GM23338 (cell line): Measurements from ENCODE around the gene SLC12A6. TPM values are rescaled to one million over a fixed set of nuclear protein-coding genes. Genes with fewer than 3 reads are reported as not detected.

Source experiments
- ATAC-seq: fragments of 200-7000 bp; cut with Tn5 transposase; 3 replicates; pipeline ENCODE4 v1.9.1; 2020
- DNase-seq: peaks from one replicate; pipeline ENCODE4 v3.0.0-alpha.2; 2015; ENCODE audit warnings: low spot score
- H2AFZ ChIP-seq: fragments of 200-600 bp; sonication (generic); 2 replicates; pipeline ENCODE4 v1.8.0; 2016; ENCODE audit warnings: antibody characterized with exemption, mild to moderate bottlenecking, moderate library complexity
- H3F3A ChIP-seq: fragments of 200-600 bp; sonication (generic); replicated peaks from 2 replicates; pipeline ENCODE4 v1.8.0; 2017; ENCODE audit warnings: antibody characterized with exemption, mixed run types, low read depth
- H3K27ac ChIP-seq: fragments of 200-600 bp; sonication (generic); 2 replicates; pipeline ENCODE4 v1.6.1; 2016; ENCODE audit warnings: low read depth
- H3K27me3 ChIP-seq: fragments of 200-600 bp; sonication (generic); 2 replicates; pipeline ENCODE4 v1.8.0; 2016; ENCODE audit warnings: mild to moderate bottlenecking, mixed run types, moderate library complexity; ENCODE audit not compliant: insufficient read depth
- H3K36me3 ChIP-seq: fragments of 200-600 bp; sonication (generic); 2 replicates; pipeline ENCODE4 v1.8.0; 2016; ENCODE audit warnings: mild to moderate bottlenecking; ENCODE audit not compliant: insufficient read depth
- H3K4me1 ChIP-seq: fragments of 200-600 bp; sonication (generic); 2 replicates; pipeline ENCODE4 v1.8.0; 2016; ENCODE audit warnings: mild to moderate bottlenecking, moderate library complexity; ENCODE audit not compliant: insufficient read depth
- H3K4me2 ChIP-seq: fragments of 200-600 bp; sonication (generic); 2 replicates; pipeline ENCODE4 v1.7.1; 2017; ENCODE audit warnings: mixed run types
- H3K4me3 ChIP-seq: fragments of 200-600 bp; sonication (generic); 2 replicates; pipeline ENCODE4 v1.6.1; 2016; ENCODE audit warnings: mixed run types
- H3K79me2 ChIP-seq: fragments of 200-600 bp; sonication (generic); replicated peaks from 2 replicates; pipeline ENCODE4 v1.8.0; 2017; ENCODE audit warnings: mild to moderate bottlenecking; ENCODE audit not compliant: insufficient read depth
- H3K9me2 ChIP-seq: fragments of 200-600 bp; sonication (generic); 2 replicates; pipeline ENCODE4 v1.8.0; 2017; ENCODE audit not compliant: insufficient read depth
- H4K20me1 ChIP-seq: fragments of 200-600 bp; sonication (generic); replicated peaks from 2 replicates; pipeline ENCODE4 v1.8.0; 2017; ENCODE audit warnings: mild to moderate bottlenecking; ENCODE audit not compliant: insufficient read depth
- H3K27ac Mint-ChIP-seq: 2 replicates; pipeline ENCODE4 v1.8.0; 2020; ENCODE audit warnings: inconsistent platforms, mild to moderate bottlenecking, moderate library complexity, mixed read lengths
- H3K27me3 Mint-ChIP-seq: 3 replicates; pipeline ENCODE4 v1.8.0; 2022; ENCODE audit warnings: low read depth, mild to moderate bottlenecking, moderate library complexity, mixed read lengths, inconsistent platforms; ENCODE audit not compliant: insufficient read depth, poor library complexity
- H3K36me3 Mint-ChIP-seq: 3 replicates; pipeline ENCODE4 v1.8.0; 2021; ENCODE audit warnings: low read depth, mild to moderate bottlenecking, inconsistent platforms, moderate library complexity, mixed read lengths
- H3K4me1 Mint-ChIP-seq: 3 replicates; pipeline ENCODE4 v1.8.0; 2020; ENCODE audit warnings: mild to moderate bottlenecking, inconsistent platforms, mixed read lengths
- H3K4me3 Mint-ChIP-seq: 3 replicates; pipeline ENCODE4 v1.8.0; 2021; ENCODE audit warnings: moderate library complexity, mild to moderate bottlenecking, inconsistent platforms, mixed read lengths
- H3K9me3 Mint-ChIP-seq: 3 replicates; pipeline ENCODE4 v1.8.0; 2020; ENCODE audit warnings: moderate library complexity, mild to moderate bottlenecking, inconsistent platforms, mixed read lengths
- CREB1 ChIP-seq: fragments of 250-450 bp; sonication (Bioruptor Pico); IDR thresholded peaks from 2 replicates; pipeline ENCODE4 v1.5.0; 2020; ENCODE audit warnings: low read depth, mild to moderate bottlenecking, moderate library complexity
- EZH2 ChIP-seq: fragments of 200-600 bp; sonication (generic); IDR thresholded peaks from one replicate; pipeline ENCODE4 v1.8.0; 2017; ENCODE audit warnings: antibody characterized with exemption, mild to moderate bottlenecking, low read depth; ENCODE audit not compliant: unreplicated experiment
- EZH2phosphoT487 ChIP-seq: fragments of 200-600 bp; sonication (generic); IDR thresholded peaks from one replicate; pipeline ENCODE4 v1.8.1; 2018; ENCODE audit warnings: antibody characterized with exemption; ENCODE audit not compliant: unreplicated experiment
- JUNB ChIP-seq: IDR thresholded peaks from one replicate; pipeline ENCODE4 v1.6.1; 2016; ENCODE audit warnings: antibody characterized with exemption; ENCODE audit not compliant: unreplicated experiment
- NANOG ChIP-seq: IDR thresholded peaks from 2 replicates; pipeline ENCODE4 v1.6.1; 2016; ENCODE audit warnings: antibody characterized with exemption, borderline replicate concordance
- POLR2AphosphoS5 ChIP-seq: IDR thresholded peaks from 2 replicates; pipeline ENCODE4 v1.6.1; 2016; ENCODE audit warnings: antibody characterized with exemption, low read depth
- STAT1 ChIP-seq: IDR thresholded peaks from one replicate; pipeline ENCODE4 v1.6.1; 2016; ENCODE audit warnings: antibody characterized with exemption; ENCODE audit not compliant: unreplicated experiment
- ZNF114 ChIP-seq: fragments of 250-450 bp; sonication (Bioruptor Pico); IDR thresholded peaks from 2 replicates; pipeline ENCODE4 v1.5.0; 2020; ENCODE audit warnings: mild to moderate bottlenecking, moderate library complexity
- ZNF331 ChIP-seq: fragments of 250-450 bp; sonication (Bioruptor Pico); IDR thresholded peaks from 2 replicates; pipeline ENCODE4 v1.5.0; 2020; ENCODE audit warnings: low read depth, mild to moderate bottlenecking, moderate library complexity
- polyA plus RNA-seq: library from polyadenylated mRNA; unstranded; fragments of >200 nt; fragmentation: Nextera tagmentation; extraction: Ambion mirVana; gene quantifications from 2 replicates; pipeline ENCODE4 v1.2.1, GENCODE V29; 2016
- total RNA-seq: library from RNA; depleted of rRNA; stranded (reverse); fragments of >200 nt; shearing (Covaris generic); gene quantifications from 2 replicates; pipeline ENCODE4 v1.2.3, GENCODE V29; 2014
- TF ChIP-seq, protein P1 (sequence below): IDR thresholded peaks from 2 replicates; pipeline ENCODE4 v1.6.1; 2016; ENCODE audit warnings: antibody characterized with exemption
- TF ChIP-seq, protein P2 (sequence below): IDR thresholded peaks from one replicate; pipeline ENCODE4 v1.6.1; 2018; ENCODE audit warnings: antibody characterized with exemption; ENCODE audit not compliant: unreplicated experiment
- TF ChIP-seq, protein P3 (sequence below): fragments of 250-450 bp; sonication (Bioruptor Pico); IDR thresholded peaks from 2 replicates; pipeline ENCODE4 v1.5.0; 2020; ENCODE audit warnings: mild to moderate bottlenecking, moderate library complexity
- TF ChIP-seq, protein P4 (sequence below), 2 experiments: fragments of 200-600 bp in 1 of 2; sonication (generic) in 1 of 2; conservative IDR thresholded peaks; 2 replicates each; pipeline versions ENCODE4 v1.5.1 to v1.6.1; 2016 to 2017; ENCODE audit warnings: antibody characterized with exemption in 2 of 2, low read depth in 2 of 2, mild to moderate bottlenecking in 2 of 2, moderate library complexity in 1 of 2

The SLC12A6 gene
- total and polyA plus RNA-seq, 2 experiments from 2014 or later = 2.4 to 14.1 TPM

DNA sequence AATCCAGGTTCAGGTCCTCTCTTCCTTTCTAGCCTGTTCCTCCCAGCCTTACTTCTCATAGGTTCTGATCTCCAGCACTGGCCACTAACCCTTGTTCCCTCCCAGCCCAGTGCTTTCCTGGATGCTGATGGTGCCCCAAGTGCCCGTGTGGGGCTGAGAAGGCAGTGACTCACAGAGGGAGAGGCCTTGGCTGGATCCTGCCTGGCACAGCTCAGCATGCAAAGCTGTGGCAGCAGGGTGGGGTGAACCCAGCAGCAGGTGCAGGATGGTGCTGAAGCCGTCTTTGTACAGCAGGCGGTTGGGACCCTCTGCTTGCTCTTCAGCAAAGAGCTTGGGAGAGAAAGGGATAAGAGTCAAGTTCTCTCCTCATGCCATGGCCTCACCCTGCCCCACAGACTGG lies 21.8 kb upstream of the SLC12A6 start:
- peaks cover 16% of the 10 kb centered on the region for H3K36me3 ChIP-seq
- H3K27ac ChIP-seq = no peak overlapping the region
- no peaks in the 10 kb centered on the region for H3F3A ChIP-seq
- no peak overlapping the region for H2AFZ ChIP-seq
- Mint-ChIP-seq H3K27ac (no peak overlapping the region), H3K36me3 (peaks cover 81% of the 10 kb centered on the region), H3K4me1 (peaks cover 8% of the 10 kb centered on the region), H3K27me3 (peaks cover 6% of the 10 kb centered on the region), H3K4me3 (no peak overlapping the region), H3K9me3 (no peaks in the 10 kb centered on the region; the same call in 2 of the 3 replicates)
- no peak for ATAC-seq
- H3K79me2 ChIP-seq = peaks cover 3% of the 10 kb centered on the region; the same call in 1 of the 2 replicates
- DNase-seq = no peak
- no peaks in the 10 kb centered on the region for H3K27me3 ChIP-seq
- no peaks in the 10 kb centered on the region for H3K4me1 ChIP-seq
- no peaks in the 10 kb centered on the region for H3K9me2 ChIP-seq
- H3K4me3 ChIP-seq = no peak overlapping the region
- no peak overlapping the region for H3K4me2 ChIP-seq
- TF ChIP-seq POLR2AphosphoS5 (no peak), NANOG (no peak), ZNF331 (CRISPR knock-in tag) (no peak), EZH2 (no peak), EZH2phosphoT487 (no peak), ZNF114 (no peak), CREB1 (CRISPR knock-in tag) (no peak), JUNB (no peak), STAT1 (no peak)
- TF ChIP-seq, protein P1, sequence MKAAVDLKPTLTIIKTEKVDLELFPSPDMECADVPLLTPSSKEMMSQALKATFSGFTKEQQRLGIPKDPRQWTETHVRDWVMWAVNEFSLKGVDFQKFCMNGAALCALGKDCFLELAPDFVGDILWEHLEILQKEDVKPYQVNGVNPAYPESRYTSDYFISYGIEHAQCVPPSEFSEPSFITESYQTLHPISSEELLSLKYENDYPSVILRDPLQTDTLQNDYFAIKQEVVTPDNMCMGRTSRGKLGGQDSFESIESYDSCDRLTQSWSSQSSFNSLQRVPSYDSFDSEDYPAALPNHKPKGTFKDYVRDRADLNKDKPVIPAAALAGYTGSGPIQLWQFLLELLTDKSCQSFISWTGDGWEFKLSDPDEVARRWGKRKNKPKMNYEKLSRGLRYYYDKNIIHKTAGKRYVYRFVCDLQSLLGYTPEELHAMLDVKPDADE = no peak
- TF ChIP-seq, protein P2, sequence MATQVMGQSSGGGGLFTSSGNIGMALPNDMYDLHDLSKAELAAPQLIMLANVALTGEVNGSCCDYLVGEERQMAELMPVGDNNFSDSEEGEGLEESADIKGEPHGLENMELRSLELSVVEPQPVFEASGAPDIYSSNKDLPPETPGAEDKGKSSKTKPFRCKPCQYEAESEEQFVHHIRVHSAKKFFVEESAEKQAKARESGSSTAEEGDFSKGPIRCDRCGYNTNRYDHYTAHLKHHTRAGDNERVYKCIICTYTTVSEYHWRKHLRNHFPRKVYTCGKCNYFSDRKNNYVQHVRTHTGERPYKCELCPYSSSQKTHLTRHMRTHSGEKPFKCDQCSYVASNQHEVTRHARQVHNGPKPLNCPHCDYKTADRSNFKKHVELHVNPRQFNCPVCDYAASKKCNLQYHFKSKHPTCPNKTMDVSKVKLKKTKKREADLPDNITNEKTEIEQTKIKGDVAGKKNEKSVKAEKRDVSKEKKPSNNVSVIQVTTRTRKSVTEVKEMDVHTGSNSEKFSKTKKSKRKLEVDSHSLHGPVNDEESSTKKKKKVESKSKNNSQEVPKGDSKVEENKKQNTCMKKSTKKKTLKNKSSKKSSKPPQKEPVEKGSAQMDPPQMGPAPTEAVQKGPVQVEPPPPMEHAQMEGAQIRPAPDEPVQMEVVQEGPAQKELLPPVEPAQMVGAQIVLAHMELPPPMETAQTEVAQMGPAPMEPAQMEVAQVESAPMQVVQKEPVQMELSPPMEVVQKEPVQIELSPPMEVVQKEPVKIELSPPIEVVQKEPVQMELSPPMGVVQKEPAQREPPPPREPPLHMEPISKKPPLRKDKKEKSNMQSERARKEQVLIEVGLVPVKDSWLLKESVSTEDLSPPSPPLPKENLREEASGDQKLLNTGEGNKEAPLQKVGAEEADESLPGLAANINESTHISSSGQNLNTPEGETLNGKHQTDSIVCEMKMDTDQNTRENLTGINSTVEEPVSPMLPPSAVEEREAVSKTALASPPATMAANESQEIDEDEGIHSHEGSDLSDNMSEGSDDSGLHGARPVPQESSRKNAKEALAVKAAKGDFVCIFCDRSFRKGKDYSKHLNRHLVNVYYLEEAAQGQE = no peak
- TF ChIP-seq, protein P3, sequence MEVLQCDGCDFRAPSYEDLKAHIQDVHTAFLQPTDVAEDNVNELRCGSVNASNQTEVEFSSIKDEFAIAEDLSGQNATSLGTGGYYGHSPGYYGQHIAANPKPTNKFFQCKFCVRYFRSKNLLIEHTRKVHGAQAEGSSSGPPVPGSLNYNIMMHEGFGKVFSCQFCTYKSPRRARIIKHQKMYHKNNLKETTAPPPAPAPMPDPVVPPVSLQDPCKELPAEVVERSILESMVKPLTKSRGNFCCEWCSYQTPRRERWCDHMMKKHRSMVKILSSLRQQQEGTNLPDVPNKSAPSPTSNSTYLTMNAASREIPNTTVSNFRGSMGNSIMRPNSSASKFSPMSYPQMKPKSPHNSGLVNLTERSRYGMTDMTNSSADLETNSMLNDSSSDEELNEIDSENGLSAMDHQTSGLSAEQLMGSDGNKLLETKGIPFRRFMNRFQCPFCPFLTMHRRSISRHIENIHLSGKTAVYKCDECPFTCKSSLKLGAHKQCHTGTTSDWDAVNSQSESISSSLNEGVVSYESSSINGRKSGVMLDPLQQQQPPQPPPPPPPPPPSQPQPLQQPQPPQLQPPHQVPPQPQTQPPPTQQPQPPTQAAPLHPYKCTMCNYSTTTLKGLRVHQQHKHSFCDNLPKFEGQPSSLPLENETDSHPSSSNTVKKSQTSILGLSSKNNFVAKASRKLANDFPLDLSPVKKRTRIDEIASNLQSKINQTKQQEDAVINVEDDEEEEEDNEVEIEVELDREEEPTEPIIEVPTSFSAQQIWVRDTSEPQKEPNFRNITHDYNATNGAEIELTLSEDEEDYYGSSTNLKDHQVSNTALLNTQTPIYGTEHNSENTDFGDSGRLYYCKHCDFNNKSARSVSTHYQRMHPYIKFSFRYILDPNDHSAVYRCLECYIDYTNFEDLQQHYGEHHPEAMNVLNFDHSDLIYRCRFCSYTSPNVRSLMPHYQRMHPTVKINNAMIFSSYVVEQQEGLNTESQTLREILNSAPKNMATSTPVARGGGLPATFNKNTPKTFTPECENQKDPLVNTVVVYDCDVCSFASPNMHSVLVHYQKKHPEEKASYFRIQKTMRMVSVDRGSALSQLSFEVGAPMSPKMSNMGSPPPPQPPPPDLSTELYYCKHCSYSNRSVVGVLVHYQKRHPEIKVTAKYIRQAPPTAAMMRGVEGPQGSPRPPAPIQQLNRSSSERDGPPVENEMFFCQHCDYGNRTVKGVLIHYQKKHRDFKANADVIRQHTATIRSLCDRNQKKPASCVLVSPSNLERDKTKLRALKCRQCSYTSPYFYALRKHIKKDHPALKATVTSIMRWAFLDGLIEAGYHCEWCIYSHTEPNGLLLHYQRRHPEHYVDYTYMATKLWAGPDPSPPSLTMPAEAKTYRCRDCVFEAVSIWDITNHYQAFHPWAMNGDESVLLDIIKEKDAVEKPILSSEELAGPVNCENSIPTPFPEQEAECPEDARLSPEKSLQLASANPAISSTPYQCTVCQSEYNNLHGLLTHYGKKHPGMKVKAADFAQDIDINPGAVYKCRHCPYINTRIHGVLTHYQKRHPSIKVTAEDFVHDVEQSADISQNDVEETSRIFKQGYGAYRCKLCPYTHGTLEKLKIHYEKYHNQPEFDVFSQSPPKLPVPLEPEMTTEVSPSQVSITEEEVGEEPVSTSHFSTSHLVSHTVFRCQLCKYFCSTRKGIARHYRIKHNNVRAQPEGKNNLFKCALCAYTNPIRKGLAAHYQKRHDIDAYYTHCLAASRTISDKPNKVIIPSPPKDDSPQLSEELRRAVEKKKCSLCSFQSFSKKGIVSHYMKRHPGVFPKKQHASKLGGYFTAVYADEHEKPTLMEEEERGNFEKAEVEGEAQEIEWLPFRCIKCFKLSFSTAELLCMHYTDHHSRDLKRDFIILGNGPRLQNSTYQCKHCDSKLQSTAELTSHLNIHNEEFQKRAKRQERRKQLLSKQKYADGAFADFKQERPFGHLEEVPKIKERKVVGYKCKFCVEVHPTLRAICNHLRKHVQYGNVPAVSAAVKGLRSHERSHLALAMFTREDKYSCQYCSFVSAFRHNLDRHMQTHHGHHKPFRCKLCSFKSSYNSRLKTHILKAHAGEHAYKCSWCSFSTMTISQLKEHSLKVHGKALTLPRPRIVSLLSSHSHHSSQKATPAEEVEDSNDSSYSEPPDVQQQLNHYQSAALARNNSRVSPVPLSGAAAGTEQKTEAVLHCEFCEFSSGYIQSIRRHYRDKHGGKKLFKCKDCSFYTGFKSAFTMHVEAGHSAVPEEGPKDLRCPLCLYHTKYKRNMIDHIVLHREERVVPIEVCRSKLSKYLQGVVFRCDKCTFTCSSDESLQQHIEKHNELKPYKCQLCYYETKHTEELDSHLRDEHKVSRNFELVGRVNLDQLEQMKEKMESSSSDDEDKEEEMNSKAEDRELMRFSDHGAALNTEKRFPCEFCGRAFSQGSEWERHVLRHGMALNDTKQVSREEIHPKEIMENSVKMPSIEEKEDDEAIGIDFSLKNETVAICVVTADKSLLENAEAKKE = no peak
- TF ChIP-seq, protein P4, sequence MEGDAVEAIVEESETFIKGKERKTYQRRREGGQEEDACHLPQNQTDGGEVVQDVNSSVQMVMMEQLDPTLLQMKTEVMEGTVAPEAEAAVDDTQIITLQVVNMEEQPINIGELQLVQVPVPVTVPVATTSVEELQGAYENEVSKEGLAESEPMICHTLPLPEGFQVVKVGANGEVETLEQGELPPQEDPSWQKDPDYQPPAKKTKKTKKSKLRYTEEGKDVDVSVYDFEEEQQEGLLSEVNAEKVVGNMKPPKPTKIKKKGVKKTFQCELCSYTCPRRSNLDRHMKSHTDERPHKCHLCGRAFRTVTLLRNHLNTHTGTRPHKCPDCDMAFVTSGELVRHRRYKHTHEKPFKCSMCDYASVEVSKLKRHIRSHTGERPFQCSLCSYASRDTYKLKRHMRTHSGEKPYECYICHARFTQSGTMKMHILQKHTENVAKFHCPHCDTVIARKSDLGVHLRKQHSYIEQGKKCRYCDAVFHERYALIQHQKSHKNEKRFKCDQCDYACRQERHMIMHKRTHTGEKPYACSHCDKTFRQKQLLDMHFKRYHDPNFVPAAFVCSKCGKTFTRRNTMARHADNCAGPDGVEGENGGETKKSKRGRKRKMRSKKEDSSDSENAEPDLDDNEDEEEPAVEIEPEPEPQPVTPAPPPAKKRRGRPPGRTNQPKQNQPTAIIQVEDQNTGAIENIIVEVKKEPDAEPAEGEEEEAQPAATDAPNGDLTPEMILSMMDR (conservative IDR thresholded peaks at IDR 0.05; ENCODE audit: low read depth in 2 of 2) = no peak
- peaks cover 2% of the 10 kb centered on the region; the same call in 1 of the 2 replicates for H4K20me1 ChIP-seq
